Activated naive CD8-positive, alpha-beta T cell treated with anti-CD3 and anti-CD28 coated beads, Interleukin-2, amount 10 ng/mL, durations not matched to agents 7 days and 5 days (primary cell): Measurements from ENCODE around the gene CAB39L. TPM values are rescaled to one million over a fixed set of nuclear protein-coding genes. Genes with fewer than 3 reads are reported as not detected.

Experiments used
- ATAC-seq: fragments of 150-1000 bp; cut with Tn5 transposase; one replicate; pipeline ENCODE4 v1.10.0; 2021; ENCODE audit warnings: low read depth, moderate library complexity
- POLR2A ChIA-PET: fragments of 350-600 bp; sonication (Branson Sonifier 250); formaldehyde crosslinking; loops from one replicate; lab custom pipeline; 2021; ENCODE audit warnings: antibody characterized with exemption; lab: Charles Lee
- DNase-seq: peaks from one replicate; pipeline ENCODE4 v3.0.0; 2021
- H3K27ac Mint-ChIP-seq: one replicate; pipeline ENCODE4 v1.8.0; 2022; ENCODE audit warnings: mild to moderate bottlenecking, mixed read lengths
- H3K27me3 Mint-ChIP-seq: one replicate; pipeline ENCODE4 v1.8.0; 2022; ENCODE audit warnings: mild to moderate bottlenecking, moderate library complexity, mixed read lengths
- H3K36me3 Mint-ChIP-seq: one replicate; pipeline ENCODE4 v1.8.0; 2021; ENCODE audit warnings: mild to moderate bottlenecking, mixed read lengths
- H3K4me1 Mint-ChIP-seq: one replicate; pipeline ENCODE4 v1.8.0; 2021; ENCODE audit warnings: mixed read lengths
- H3K4me3 Mint-ChIP-seq: one replicate; pipeline ENCODE4 v1.8.0; 2022; ENCODE audit warnings: mild to moderate bottlenecking, moderate library complexity, mixed read lengths
- H3K9me3 Mint-ChIP-seq: one replicate; pipeline ENCODE4 v1.8.0; 2021; ENCODE audit warnings: mixed read lengths
- total RNA-seq, 2 experiments: library from RNA; stranded (reverse); gene quantifications; one replicate each; pipeline ENCODE4 v1.2.3, GENCODE V29; 2021

The CAB39L gene
- total RNA-seq, 2 experiments from 2014 or later, result 3.8 to 4.8 TPM

DNA sequence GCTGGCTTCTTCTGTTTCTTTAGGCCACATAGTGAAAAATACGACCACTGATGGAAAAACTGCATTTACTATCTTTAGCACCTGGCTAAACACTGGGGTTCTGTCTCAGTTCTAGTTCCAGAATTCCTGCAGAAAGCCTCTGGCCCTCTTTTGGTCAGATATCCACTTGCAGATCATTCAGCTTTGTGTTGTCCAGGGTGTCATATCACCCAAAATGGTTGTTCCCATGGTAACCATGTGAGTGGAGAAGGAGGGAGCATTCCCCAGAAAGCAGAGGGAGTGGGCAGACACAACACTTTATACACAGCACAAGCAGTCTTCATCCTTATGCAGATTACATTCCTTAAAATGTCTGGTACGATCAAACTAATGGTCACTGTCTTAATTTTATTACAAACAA lies 73.5 kb downstream of the CAB39L start:
- Mint-ChIP-seq H3K36me3 (no peaks in the 10 kb centered on the region), H3K27me3 (peaks cover 18% of the 10 kb centered on the region), H3K9me3 (no peaks in the 10 kb centered on the region), H3K27ac (no peak overlapping the region), H3K4me1 (peaks cover 4% of the 10 kb centered on the region), H3K4me3 (no peak overlapping the region)
- no peak for ATAC-seq
- DNase-seq, result no peak
- POLR2A ChIA-PET, result no interaction called here

DNA sequence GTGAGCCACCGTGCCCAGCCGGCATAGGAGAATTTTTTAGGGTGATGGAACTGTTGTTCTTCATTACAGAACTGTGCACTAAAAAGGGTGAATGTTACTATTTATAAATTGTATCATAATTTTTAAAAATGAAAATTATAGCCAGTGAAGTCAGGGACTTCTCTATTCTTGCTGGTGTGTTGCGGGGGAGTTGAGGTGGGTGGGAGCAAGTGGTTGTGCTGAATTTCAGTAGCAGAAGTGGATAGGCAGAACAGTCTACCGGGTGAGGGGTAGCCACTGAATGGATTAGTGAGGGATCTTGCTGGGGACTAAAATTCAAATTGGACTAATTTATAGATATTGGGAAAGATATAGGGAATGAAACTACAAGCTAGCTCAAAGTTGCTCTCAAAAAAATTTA lies 74.0 kb downstream of the CAB39L start:
- Mint-ChIP-seq H3K27me3 (peaks cover 22% of the 10 kb centered on the region), H3K36me3 (peaks cover 4% of the 10 kb centered on the region), H3K4me1 (peaks cover 4% of the 10 kb centered on the region), H3K27ac (no peak overlapping the region), H3K9me3 (peaks cover 2% of the 10 kb centered on the region), H3K4me3 (no peak overlapping the region)
- ATAC-seq (no peak), DNase-seq (no peak)
- POLR2A ChIA-PET, result no interaction called here

DNA sequence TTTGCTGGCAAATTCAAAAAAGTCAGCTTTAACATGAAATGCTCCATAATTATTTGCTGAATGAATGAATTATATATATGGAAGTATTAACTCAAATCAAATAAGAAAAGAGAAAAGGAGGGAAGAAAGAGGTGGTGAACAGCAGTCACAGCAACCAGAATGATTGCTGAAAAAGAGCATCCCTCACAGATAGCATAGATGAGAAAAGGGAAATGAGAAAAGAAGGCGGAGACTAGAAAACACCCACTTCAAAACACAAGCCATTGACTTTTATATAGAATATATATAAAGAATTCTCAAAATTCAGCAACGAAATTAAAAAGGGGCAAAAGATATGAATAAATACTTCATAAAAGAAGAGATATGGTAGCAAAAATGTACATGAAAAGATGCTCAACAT lies 75.2 kb downstream of the CAB39L start:
- H3K27ac Mint-ChIP-seq, result no peak overlapping the region
- POLR2A ChIA-PET, result no interaction called here
- no peak for ATAC-seq
- H3K27me3 Mint-ChIP-seq, result peaks cover 21% of the 10 kb centered on the region
- no peak for DNase-seq
- peaks cover 3% of the 10 kb centered on the region for H3K4me1 Mint-ChIP-seq
- peaks cover 6% of the 10 kb centered on the region for H3K36me3 Mint-ChIP-seq
- H3K4me3 Mint-ChIP-seq, result no peak overlapping the region
- H3K9me3 Mint-ChIP-seq, result peaks cover 8% of the 10 kb centered on the region

DNA sequence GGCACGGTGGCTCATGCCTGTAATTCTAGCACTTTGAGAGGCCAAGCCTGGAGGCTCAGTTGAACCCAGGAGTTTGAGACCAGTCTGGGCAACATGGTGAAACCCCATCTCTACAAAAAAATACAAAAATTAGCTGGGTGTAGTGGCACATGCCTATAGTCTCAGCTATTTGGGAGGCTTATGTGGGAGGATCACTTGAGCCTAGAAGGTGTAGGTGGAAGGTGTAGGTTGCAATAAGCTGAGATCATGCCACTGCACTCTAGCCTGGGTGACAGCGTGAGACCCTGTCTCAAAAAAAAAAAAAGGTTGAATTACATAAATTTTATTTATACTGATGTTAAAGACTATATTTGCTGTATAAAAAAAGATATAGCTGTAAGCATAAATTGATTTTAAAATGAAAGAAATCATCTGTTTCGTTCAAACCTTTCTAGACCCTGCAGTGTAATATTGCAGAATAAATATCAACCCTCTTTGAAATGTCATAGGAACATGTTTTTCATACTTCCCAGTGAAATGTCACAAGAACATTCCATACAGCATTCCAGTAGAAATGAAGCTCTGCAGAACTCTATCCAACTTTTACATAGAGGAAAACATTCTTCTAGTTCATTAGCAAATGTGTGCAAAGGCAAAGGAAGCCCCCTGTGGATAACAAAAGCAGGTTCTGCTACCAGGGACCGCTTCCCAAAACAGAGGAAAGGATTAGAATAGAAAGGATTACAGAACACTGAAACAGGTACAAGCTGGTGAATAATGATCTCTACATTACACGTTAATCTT lies 76.0 kb downstream of the CAB39L start:
- peaks cover 6% of the 10 kb centered on the region for H3K36me3 Mint-ChIP-seq
- no peak overlapping the region for H3K27ac Mint-ChIP-seq
- no peak overlapping the region for H3K4me3 Mint-ChIP-seq
- POLR2A ChIA-PET, result no interaction called here
- DNase-seq (no peak), ATAC-seq (no peak)
- H3K27me3 Mint-ChIP-seq, result peaks cover 18% of the 10 kb centered on the region
- H3K4me1 Mint-ChIP-seq, result peaks cover 3% of the 10 kb centered on the region
- H3K9me3 Mint-ChIP-seq, result peaks cover 8% of the 10 kb centered on the region

DNA sequence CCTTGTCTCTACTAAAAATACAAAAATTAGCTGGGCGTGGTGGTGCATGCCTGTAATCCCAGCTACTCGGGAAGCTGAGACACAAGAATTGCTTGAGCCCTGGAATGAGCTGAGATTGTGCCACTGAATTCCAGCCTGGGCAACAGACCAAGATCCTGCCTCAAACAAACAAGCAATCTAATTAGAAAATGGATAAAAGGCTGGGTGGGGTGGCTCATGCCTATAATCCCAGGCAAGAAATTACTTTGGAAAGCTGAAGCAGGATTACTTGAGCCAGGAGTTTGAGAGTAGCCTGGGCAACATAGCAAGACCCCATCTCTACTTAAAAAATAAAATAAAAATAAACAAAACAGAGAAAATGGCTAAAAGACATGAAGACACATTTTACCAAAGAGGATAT lies 77.0 kb downstream of the CAB39L start:
- Mint-ChIP-seq H3K36me3 (peaks cover 6% of the 10 kb centered on the region), H3K4me3 (no peak overlapping the region), H3K9me3 (peaks cover 8% of the 10 kb centered on the region), H3K27ac (no peak overlapping the region), H3K4me1 (peaks cover under 1% of the 10 kb centered on the region), H3K27me3 (peaks cover 11% of the 10 kb centered on the region)
- POLR2A ChIA-PET, result no interaction called here
- DNase-seq (no peak), ATAC-seq (no peak)

DNA sequence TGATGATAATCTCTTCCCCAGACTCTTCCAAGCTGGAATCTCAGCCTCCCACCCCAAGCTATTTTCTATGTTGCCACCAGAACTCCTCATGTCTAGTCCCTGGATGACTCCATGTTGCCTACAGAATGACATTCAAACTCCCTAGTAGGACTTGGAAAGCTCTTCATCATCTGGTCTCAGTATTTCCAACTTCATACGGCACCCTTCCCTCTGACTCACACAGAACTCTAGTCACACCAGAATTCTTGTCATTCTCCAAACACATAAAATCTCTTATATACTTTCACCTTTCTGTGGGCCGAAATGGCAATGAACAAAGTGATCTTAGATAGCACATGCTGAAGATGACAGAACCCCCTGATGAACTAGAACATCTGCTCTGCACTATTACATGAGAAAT lies 86.2 kb downstream of the CAB39L start:
- Mint-ChIP-seq H3K27ac (no peak overlapping the region), H3K4me1 (no peaks in the 10 kb centered on the region), H3K27me3 (no peaks in the 10 kb centered on the region), H3K9me3 (peaks cover 3% of the 10 kb centered on the region), H3K4me3 (no peak overlapping the region), H3K36me3 (peaks cover 2% of the 10 kb centered on the region)
- DNase-seq (no peak), ATAC-seq (no peak)
- POLR2A ChIA-PET, result no interaction called here

DNA sequence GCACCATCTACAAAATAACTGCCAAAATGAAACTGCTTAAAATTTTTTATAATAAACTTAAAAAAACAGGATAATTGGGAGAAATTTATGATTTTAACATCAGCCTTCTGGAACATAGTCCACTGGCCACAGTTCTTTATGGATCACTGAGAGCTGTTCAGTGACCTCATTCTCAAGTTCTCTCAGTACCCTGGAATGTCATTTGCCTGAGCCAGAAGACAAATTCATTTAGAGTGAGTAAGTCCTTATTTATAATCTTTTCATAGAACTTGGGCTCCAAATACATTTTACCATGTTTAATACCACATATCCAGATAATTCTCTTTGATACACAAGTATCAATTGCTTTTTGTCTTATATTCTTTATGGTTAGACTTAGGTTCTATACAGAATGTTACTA lies 87.6 kb downstream of the CAB39L start:
- Mint-ChIP-seq H3K27me3 (peaks cover 2% of the 10 kb centered on the region), H3K9me3 (no peaks in the 10 kb centered on the region), H3K36me3 (peaks cover 2% of the 10 kb centered on the region), H3K27ac (no peak overlapping the region), H3K4me1 (no peaks in the 10 kb centered on the region), H3K4me3 (no peak overlapping the region)
- DNase-seq (no peak), ATAC-seq (no peak)
- POLR2A ChIA-PET, result no interaction called here

DNA sequence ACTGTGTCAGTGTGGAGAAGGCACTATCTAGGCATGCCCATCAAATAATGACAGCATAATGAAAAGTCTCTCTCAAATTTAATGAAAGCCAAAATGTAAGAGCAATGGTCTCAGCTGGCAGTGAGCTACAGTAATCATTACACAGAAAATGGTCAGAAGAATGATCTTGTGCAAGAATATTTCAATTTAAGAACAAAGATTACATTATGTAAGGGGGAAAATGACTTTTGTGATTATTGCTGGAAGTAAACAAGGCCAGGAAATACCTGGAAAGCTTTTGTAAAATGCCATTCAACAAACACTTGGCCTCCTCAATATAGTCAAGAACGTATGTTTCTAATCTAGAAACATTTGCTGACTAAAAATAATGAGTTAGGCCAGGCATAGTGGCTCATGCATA lies 89.1 kb downstream of the CAB39L start:
- no peak overlapping the region for H3K27ac Mint-ChIP-seq
- POLR2A ChIA-PET, result no interaction called here
- no peak overlapping the region for H3K4me3 Mint-ChIP-seq
- DNase-seq, result no peak
- peaks cover 2% of the 10 kb centered on the region for H3K27me3 Mint-ChIP-seq
- peaks cover 2% of the 10 kb centered on the region for H3K36me3 Mint-ChIP-seq
- no peaks in the 10 kb centered on the region for H3K4me1 Mint-ChIP-seq
- ATAC-seq, result no peak
- no peaks in the 10 kb centered on the region for H3K9me3 Mint-ChIP-seq

DNA sequence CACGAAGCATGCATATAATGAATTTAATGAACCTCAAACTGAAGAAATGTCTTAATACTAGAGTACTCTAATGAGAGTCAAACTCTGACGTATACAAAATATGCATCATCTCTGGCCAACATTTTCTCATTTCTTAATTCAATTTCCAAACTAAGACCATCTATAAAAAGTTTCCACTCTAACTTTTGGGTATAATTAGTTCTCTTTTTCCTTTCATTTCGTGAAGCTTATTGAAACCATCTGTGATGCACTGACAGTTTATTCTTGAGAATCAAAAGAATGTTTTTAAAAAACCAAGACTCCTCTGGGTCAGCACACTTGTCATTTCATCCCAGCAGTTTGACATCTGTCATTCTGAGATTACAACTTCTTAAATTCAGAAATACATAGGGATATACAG lies 90.0 kb downstream of the CAB39L start:
- Mint-ChIP-seq H3K4me3 (no peak overlapping the region), H3K9me3 (no peaks in the 10 kb centered on the region), H3K27ac (no peak overlapping the region), H3K27me3 (peaks cover 2% of the 10 kb centered on the region), H3K4me1 (no peaks in the 10 kb centered on the region), H3K36me3 (peaks cover 2% of the 10 kb centered on the region)
- DNase-seq (no peak), ATAC-seq (no peak)
- POLR2A ChIA-PET, result no interaction called here

DNA sequence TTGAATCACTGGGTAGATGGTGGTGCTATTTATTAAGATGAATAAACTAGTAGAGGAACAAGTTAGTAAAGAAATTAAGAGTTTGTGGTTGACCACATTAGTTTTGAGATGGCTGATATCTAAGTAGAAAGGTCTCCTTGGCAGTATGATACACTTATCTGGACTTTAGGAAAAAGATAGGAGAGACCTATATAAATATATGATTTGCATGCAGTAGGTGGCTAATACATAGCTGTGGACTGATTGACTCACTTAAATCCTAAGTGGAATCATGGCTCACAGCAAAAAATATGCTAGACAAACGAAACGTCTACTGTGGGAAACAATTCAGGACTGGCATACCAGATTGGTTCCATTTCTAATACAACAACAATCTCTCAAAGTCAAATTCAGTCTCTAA lies 92.0 kb downstream of the CAB39L start:
- peaks cover 2% of the 10 kb centered on the region for H3K27me3 Mint-ChIP-seq
- no peak for ATAC-seq
- POLR2A ChIA-PET, result no interaction called here
- peaks cover 4% of the 10 kb centered on the region for H3K36me3 Mint-ChIP-seq
- H3K4me1 Mint-ChIP-seq, result no peaks in the 10 kb centered on the region
- no peak overlapping the region for H3K27ac Mint-ChIP-seq
- no peaks in the 10 kb centered on the region for H3K9me3 Mint-ChIP-seq
- DNase-seq, result no peak
- H3K4me3 Mint-ChIP-seq, result no peak overlapping the region

DNA sequence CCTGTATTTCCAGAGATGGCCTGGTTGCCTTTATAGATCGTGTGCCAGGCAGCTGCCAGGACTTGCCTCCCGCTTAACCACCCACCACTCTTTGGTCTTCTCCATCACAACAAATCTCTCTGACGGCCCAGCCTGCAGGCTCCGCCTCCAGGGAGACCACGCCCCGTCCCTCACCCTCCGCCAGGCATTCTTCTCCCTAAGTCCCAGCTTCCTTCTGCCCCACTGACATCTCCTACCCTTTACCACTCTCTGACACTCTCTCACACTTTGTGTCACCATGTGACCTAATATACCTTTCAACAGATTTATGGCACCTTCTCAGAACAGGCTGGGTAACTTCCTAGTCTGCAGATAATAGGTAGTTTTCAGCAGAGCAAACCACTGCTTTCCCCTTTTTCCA lies 95.1 kb downstream of the CAB39L start:
- POLR2A ChIA-PET, result interaction anchor here (0.5 kb wide), 1 partner anchor 469 kb away, joined by 4 read pairs; no protein-coding TSS in a partner anchor
- H3K27ac Mint-ChIP-seq, result no peak overlapping the region
- H3K27me3 Mint-ChIP-seq, result peaks cover 5% of the 10 kb centered on the region
- H3K4me3 Mint-ChIP-seq, result no peak overlapping the region
- ATAC-seq (no peak), DNase-seq (no peak)
- H3K36me3 Mint-ChIP-seq, result peaks cover 1% of the 10 kb centered on the region
- no peaks in the 10 kb centered on the region for H3K9me3 Mint-ChIP-seq
- no peaks in the 10 kb centered on the region for H3K4me1 Mint-ChIP-seq

DNA sequence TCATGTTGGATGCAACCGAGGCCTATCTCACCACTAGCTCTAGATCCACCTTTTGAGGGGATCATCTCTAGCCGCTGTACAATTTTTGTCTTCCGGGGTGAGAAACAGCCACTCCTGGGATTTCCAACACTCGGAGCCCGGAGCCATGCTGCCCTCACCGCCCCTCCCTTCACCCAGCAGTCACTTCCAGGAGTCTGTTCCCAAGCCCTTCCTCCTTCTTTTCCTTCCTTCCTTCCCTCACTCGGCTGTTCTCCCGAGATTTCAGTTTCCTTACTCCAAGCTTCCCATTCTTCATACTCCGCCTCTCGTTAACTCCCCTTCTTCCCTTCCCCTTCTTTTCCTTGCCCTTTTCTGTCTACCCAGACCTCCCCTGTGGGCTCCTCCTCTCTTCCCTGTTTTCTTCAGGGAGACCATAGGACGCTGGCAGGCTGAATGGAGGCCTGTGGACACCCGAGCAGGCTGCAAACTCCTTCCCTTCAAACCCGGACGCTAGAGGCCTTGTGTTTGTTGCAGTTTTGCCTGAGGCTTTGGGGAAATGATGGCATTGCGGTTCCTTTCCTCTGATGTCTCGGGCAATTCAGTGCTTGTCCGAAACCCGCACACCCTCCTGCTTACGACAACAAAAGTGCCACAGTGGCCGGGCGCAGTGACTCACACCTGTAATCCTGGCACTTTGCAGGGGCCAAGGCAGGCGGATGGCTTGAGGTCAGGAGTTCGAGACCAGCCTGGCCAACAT lies 96.0 kb downstream of the CAB39L start:
- DNase-seq (no peak), ATAC-seq (no peak)
- H3K4me1 Mint-ChIP-seq, result peaks cover 3% of the 10 kb centered on the region
- H3K27ac Mint-ChIP-seq, result no peak overlapping the region
- H3K27me3 Mint-ChIP-seq, result peaks cover 5% of the 10 kb centered on the region
- POLR2A ChIA-PET, result no interaction called here
- H3K36me3 Mint-ChIP-seq, result peaks cover 1% of the 10 kb centered on the region
- no peak overlapping the region for H3K4me3 Mint-ChIP-seq
- H3K9me3 Mint-ChIP-seq, result no peaks in the 10 kb centered on the region

DNA sequence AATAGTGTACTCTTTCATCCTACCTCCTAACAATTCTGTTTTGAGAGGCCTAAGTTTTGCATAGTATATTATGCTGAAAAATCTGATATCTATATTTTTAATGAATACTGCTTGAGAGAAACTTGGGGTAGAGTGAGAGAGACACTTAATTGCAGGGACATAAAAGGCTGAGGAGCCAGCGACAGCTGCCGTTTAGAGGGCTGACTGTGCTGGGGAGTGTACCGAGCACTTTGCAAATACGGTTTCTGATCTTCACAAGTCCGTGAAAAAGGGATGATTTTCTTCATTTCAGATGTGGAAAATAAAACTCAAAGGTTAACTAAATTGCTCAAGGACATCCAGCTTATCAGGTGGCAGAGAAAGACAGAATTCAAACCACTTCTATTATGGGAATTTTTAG lies 97.4 kb downstream of the CAB39L start:
- ATAC-seq (no peak), DNase-seq (no peak)
- H3K27ac Mint-ChIP-seq, result no peak overlapping the region
- H3K36me3 Mint-ChIP-seq, result peaks cover 1% of the 10 kb centered on the region
- peaks cover 3% of the 10 kb centered on the region for H3K27me3 Mint-ChIP-seq
- POLR2A ChIA-PET, result no interaction called here
- H3K4me3 Mint-ChIP-seq, result no peak overlapping the region
- peaks cover 3% of the 10 kb centered on the region for H3K4me1 Mint-ChIP-seq
- no peaks in the 10 kb centered on the region for H3K9me3 Mint-ChIP-seq

DNA sequence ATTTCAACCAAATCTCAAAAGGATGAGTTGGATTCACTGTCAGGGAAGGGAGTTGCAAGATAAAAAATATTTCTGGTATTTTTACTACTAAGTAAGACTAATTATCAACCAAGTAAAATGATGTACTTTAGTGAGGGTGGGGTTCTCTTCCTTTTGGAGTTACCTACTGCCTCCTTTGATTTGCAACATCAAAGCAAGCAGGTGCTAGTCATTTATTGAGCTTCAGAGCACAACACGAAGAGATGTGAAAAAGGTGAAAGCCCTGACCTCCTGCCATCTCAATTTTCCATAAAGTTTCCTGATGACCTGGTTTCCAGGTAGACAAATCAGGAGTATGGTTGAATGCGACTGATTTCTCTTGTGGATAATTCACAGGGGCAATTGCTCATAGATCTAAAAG lies 100.1 kb downstream of the CAB39L start:
- H3K9me3 Mint-ChIP-seq, result no peaks in the 10 kb centered on the region
- peaks cover 3% of the 10 kb centered on the region for H3K27me3 Mint-ChIP-seq
- peaks cover 1% of the 10 kb centered on the region for H3K36me3 Mint-ChIP-seq
- DNase-seq (no peak), ATAC-seq (no peak)
- no peak overlapping the region for H3K27ac Mint-ChIP-seq
- no peak overlapping the region for H3K4me3 Mint-ChIP-seq
- POLR2A ChIA-PET, result no interaction called here
- peaks cover 3% of the 10 kb centered on the region for H3K4me1 Mint-ChIP-seq
